Lower leg skin (tissue), 4 donors: ENCODE data around the gene S1PR4. TPM values are rescaled to one million over a fixed set of nuclear protein-coding genes. Genes with fewer than 3 reads are reported as not detected.
A peak's percentile ranks its signal among the peaks of the same experiment; 100 is the strongest.

ENCODE experiments used
- DNase-seq, 2 donors: peaks; one replicate each; pipeline ENCODE4 v3.0.0-alpha.2; 2019; ENCODE audit warnings: low spot score in 2 of 2
- H3K4me3 ChIP-seq: fragments of 200-600 bp; sonication (generic); 2 replicates; pipeline ENCODE4 v1.5.1; 2017; ENCODE audit warnings: mild to moderate bottlenecking, low read depth; ENCODE audit not compliant: poor library complexity, severe bottlenecking
- POLR2A ChIP-seq, 2 donors: fragments of 450-650 bp; IDR thresholded peaks; one replicate each; pipeline ENCODE4 v1.6.1; 2016 to 2017; ENCODE audit warnings: antibody characterized with exemption in 2 of 2, mild to moderate bottlenecking in 1 of 2, moderate library complexity in 1 of 2
- WGBS, 2 donors: methylation state at CpG; one replicate each; pipeline ENCODE4 v1.1.5; 2018; 5-methylcytosine and 5-hydroxymethylcytosine counted together
- intact Hi-C: fragments of 100-400 bp; cut with DNase I; formaldehyde crosslinking; loops from one replicate; pipeline ENCODE4 v1.15.0; 2023; ENCODE audit warnings: low total_unique reads
- total RNA-seq, 4 donors: library from RNA; depleted of rRNA; stranded (reverse); fragments of >200 nt; gene quantifications; one replicate each; pipeline ENCODE4 v1.1.0, GENCODE V29; 2016
- TF ChIP-seq, protein P1 (sequence below), 3 donors: fragments of 450-650 bp; IDR thresholded peaks; one replicate each; pipeline ENCODE4 v1.5.1; 2016; ENCODE audit warnings: antibody characterized with exemption in 3 of 3, mild to moderate bottlenecking in 3 of 3, moderate library complexity in 2 of 3

S1PR4 gene, protein sequence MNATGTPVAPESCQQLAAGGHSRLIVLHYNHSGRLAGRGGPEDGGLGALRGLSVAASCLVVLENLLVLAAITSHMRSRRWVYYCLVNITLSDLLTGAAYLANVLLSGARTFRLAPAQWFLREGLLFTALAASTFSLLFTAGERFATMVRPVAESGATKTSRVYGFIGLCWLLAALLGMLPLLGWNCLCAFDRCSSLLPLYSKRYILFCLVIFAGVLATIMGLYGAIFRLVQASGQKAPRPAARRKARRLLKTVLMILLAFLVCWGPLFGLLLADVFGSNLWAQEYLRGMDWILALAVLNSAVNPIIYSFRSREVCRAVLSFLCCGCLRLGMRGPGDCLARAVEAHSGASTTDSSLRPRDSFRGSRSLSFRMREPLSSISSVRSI
- 1 to 10 TPM in 2 of 4 donors, under 1 TPM in 1, not detected in 1; 0.19 to 3.4 (median 2.2) TPM for total RNA-seq

DNA sequence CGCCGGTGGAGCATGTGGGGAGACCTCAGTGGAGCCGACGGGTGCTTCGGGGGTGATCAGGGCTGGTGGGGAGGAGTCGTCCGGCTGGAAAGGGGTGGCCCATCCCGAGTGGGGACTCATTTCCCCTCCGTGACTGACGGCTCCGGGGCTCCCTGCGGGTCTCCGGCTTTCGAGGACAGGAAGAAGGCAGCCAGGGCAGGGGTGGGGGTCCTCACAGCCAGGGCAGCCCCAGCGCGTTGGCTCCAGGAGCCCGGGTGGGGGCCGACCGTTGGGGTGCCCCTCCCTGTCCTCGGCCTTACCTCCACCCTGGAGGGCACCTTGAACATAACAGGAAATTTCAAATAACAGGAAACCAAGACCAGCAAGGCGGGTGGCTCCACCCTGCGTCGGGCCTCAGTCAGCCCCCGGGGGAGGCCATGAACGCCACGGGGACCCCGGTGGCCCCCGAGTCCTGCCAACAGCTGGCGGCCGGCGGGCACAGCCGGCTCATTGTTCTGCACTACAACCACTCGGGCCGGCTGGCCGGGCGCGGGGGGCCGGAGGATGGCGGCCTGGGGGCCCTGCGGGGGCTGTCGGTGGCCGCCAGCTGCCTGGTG is at the start of gene S1PR4:
S1PR4 (plus strand) TSS at position 393 of the 596 bp plus-strand sequence; CDS start at position 417, 24 bp downstream.
- 58 to 68% methylated on average over 34 to 41 of the region's 42 CpGs for WGBS, 2 donors
- TF ChIP-seq POLR2A (IDR thresholded peaks at IDR 0.05): no peak
- TF ChIP-seq, protein P1, sequence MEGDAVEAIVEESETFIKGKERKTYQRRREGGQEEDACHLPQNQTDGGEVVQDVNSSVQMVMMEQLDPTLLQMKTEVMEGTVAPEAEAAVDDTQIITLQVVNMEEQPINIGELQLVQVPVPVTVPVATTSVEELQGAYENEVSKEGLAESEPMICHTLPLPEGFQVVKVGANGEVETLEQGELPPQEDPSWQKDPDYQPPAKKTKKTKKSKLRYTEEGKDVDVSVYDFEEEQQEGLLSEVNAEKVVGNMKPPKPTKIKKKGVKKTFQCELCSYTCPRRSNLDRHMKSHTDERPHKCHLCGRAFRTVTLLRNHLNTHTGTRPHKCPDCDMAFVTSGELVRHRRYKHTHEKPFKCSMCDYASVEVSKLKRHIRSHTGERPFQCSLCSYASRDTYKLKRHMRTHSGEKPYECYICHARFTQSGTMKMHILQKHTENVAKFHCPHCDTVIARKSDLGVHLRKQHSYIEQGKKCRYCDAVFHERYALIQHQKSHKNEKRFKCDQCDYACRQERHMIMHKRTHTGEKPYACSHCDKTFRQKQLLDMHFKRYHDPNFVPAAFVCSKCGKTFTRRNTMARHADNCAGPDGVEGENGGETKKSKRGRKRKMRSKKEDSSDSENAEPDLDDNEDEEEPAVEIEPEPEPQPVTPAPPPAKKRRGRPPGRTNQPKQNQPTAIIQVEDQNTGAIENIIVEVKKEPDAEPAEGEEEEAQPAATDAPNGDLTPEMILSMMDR (IDR thresholded peaks at IDR 0.05): no peak
- DNase-seq: no peak
- H3K4me3 ChIP-seq: no peak within 1 kb of the TSS
- intact Hi-C loops: no loop called here

DNA sequence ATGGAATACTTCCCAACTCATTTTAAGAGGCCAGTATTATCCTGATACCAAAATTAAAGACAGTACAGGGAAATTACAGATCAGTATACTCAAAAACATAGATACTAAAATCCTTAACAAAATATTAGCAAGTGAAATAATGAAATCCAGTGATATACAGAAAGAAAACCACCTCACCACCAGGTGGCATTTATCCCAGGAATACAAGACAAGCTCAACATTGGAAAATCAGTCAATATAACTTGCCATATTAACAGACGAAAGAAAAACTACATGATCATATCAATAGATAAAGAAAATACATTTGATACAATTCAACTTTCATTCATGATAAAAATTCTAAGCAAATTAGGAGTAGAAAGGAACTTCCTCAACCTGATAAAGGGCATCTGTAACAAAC is 49.5 kb upstream of the S1PR4 start:
- 0 to 13% methylated on average over 1 of the region's 1 CpG for whole genome bisulfite sequencing, 2 donors
- no peak for DNase-seq
- intact Hi-C loops: no loop called here
- no peak overlapping the region for H3K4me3 ChIP-seq
- TF ChIP-seq, protein P1 (IDR thresholded peaks at IDR 0.05): no peak
- no peak for TF ChIP-seq POLR2A (IDR thresholded peaks at IDR 0.05)

DNA sequence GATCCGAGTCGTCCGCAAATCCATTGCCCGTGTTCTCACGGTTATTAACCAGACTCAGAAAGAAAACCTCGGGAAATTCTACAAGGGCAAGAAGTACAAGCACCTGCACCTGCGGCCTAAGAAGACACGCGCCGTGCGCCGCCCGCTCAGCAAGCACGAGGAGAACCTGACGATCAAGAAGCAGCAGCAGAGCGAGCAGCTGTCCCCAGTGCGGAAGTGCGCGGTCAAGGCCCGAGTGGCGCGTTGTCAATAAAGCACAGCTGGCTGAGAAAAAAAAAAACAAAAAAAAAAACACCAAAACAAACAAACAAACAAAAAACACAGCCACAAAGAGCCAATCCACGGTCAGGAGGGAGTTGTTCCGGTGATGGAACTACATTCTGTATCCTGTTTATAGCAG is 47.4 kb upstream of the S1PR4 start:
- intact Hi-C loops: no loop called here
- no peak for TF ChIP-seq POLR2A (IDR thresholded peaks at IDR 0.05)
- TF ChIP-seq, protein P1 (IDR thresholded peaks at IDR 0.05): no peak
- H3K4me3 ChIP-seq: no peak overlapping the region
- no peak for DNase-seq
- WGBS, 2 donors: 93 to 94% methylated on average over 24 of the region's 24 CpGs

DNA sequence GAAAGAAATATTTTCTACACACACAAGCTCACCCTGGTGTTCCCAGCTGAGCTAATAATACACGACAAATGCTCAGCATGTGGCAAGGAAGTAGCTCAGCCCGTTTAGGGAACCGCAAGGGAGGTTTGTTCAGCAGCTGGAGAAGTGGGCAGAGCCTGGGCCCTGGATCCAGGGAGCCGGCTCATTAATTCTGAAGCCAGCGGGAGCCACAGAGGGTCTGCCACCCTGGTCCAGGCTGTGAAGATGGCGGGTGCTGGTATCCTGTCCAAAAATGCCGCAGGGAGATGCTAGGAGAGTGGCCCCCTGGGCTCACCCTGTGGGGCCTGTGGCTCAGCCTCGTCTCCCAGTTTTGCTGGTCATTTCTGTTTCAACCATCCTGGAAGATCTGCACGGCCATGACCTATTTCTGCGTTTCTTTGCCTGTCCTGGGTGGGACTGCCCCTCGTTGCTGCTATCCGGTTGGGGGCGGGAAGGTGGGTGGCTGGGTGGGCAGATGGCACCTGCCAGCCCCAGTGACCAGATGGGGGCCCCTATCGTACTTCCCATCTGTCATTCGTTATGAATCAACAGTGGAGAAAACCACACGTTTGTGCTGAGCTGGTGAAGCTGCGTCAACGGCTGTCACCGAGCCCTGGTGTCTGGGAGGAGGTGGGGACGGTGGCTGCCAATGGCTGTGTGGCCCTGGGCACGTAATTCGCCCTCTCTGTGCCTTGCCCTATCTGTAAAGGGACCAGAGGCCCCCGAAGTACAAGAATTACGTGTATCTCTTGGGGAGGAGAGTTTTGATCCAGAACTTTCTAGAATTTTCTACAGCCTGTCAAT is 45.4 kb upstream of the S1PR4 start:
- WGBS, 2 donors: 39 to 51% methylated on average over 24 of the region's 24 CpGs
- intact Hi-C loops: no loop called here
- no peak overlapping the region for H3K4me3 ChIP-seq
- peak in 1 of 2 donors; percentile 45 for DNase-seq
- TF ChIP-seq, protein P1 (IDR thresholded peaks at IDR 0.05): no peak
- no peak for TF ChIP-seq POLR2A (IDR thresholded peaks at IDR 0.05)

DNA sequence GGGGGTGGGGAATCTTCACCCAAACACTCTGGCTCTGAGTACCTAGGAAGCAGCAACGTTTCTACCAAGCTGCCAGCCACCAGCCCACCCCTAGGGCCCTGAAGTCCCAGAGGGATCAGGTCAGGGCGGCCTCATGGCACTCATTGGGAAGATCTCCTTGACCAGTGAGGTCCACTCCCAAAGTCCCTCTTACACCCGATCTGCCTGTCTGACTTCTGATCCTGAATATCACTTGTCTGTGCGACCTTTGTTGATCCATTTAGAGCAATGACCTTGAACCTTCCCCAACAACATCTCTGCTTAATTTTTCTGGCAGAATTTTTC is 44.8 kb upstream of the S1PR4 start:
- intact Hi-C loops: no loop called here
- no peak overlapping the region for H3K4me3 ChIP-seq
- WGBS, 2 donors: 59 to 68% methylated on average over 4 of the region's 4 CpGs
- DNase-seq: no peak
- no peak for TF ChIP-seq POLR2A (IDR thresholded peaks at IDR 0.05)
- TF ChIP-seq, protein P1 (IDR thresholded peaks at IDR 0.05): no peak
